GM19023 (cell line): ENCODE results near the gene MYO18A.

Experiments
- ATAC-seq: cut with Tn5 transposase; IDR thresholded peaks from one replicate; pipeline ENCODE4 v1.9.1; 2021; ENCODE audit warnings: mild to moderate bottlenecking, moderate library complexity; ENCODE audit not compliant: unreplicated experiment

The MYO18A gene

GRCh38 chr17:29168079-29168758, 12.0 kb downstream of the MYO18A start:
- no peak for ATAC-seq

- no peak for ATAC-seq
Measured at GRCh38 chr17:29167393-29168078, 12.7 kb downstream of the MYO18A start.

- no peak for ATAC-seq
Measured at GRCh38 chr17:29166507-29166887, 13.7 kb downstream of the MYO18A start.

- no peak for ATAC-seq
Measured at GRCh38 chr17:29165800-29166506, 14.2 kb downstream of the MYO18A start.

GRCh38 chr17:29165261-29165660, 14.9 kb downstream of the MYO18A start:
- no peak for ATAC-seq

- no peak for ATAC-seq
Measured at GRCh38 chr17:29163563-29163962, 16.6 kb downstream of the MYO18A start.

GRCh38 chr17:29162909-29163341, 17.3 kb downstream of the MYO18A start:
- ATAC-seq: no peak

GRCh38 chr17:29162082-29162908, 17.9 kb downstream of the MYO18A start:
- ATAC-seq: no peak

- no peak for ATAC-seq
Measured at GRCh38 chr17:29160253-29160652, 19.9 kb downstream of the MYO18A start.

- ATAC-seq: no peak
Measured at GRCh38 chr17:29159306-29159860, 20.8 kb downstream of the MYO18A start.

- no peak for ATAC-seq
Measured at GRCh38 chr17:29158488-29159275, 21.5 kb downstream of the MYO18A start.

GRCh38 chr17:29158096-29158487, 22.1 kb downstream of the MYO18A start:
- ATAC-seq: no peak

- no peak for ATAC-seq
Measured at GRCh38 chr17:29157310-29157709, 22.9 kb downstream of the MYO18A start.

GRCh38 chr17:29156781-29157180, 23.4 kb downstream of the MYO18A start:
- ATAC-seq: no peak

- no peak for ATAC-seq
Measured at GRCh38 chr17:29155966-29156338, 24.2 kb downstream of the MYO18A start.

GRCh38 chr17:29155227-29155965, 24.8 kb downstream of the MYO18A start:
- no peak for ATAC-seq

- ATAC-seq: no peak
Measured at GRCh38 chr17:29154516-29155226, 25.5 kb downstream of the MYO18A start.

- ATAC-seq: no peak
Measured at GRCh38 chr17:29151567-29151966, 28.6 kb downstream of the MYO18A start.

- no peak for ATAC-seq
Measured at GRCh38 chr17:29150161-29150560, 30.0 kb downstream of the MYO18A start.
